OCI-LY7 (cell line): Measurements from ENCODE around the gene LRPPRC. TPM values are rescaled to one million over a fixed set of nuclear protein-coding genes. Genes with fewer than 3 reads are reported as not detected.

ENCODE experiments used
- BruUV-seq: library from RNA; stranded (reverse); fragments of 400-500 nt; replicated peaks from 2 replicates; lab custom pipeline; 2021; lab: Mats Ljungman, UMichigan
- CTCF ChIA-PET: fragments of 300-600 bp; sonication (Branson Sonifier 250); formaldehyde crosslinking; loops from one replicate; lab custom pipeline; 2022; ENCODE audit warnings: antibody characterized with exemption; ENCODE audit not compliant: unreplicated experiment; lab: Charles Lee
- POLR2A ChIA-PET: fragments of 300-600 bp; sonication (Branson Sonifier 250); formaldehyde crosslinking; loops from one replicate; lab custom pipeline; 2022; ENCODE audit warnings: antibody characterized with exemption; lab: Charles Lee
- DNase-seq: peaks from one replicate; pipeline ENCODE4 v3.0.0-alpha.2; 2015; ENCODE audit warnings: low spot score
- H2AFZ ChIP-seq: fragments of 200-600 bp; sonication (generic), shearing (Covaris generic); 2 replicates; pipeline ENCODE4 v1.6.1; 2014; ENCODE audit warnings: mild to moderate bottlenecking, antibody characterized with exemption, low read length, moderate library complexity
- H3K27ac ChIP-seq: fragments of 200-600 bp; sonication (generic); 2 replicates; pipeline ENCODE4 v1.5.1; 2014; ENCODE audit warnings: mixed run types, low read depth, mild to moderate bottlenecking, moderate library complexity, low read length, inconsistent platforms; ENCODE audit not compliant: poor library complexity, severe bottlenecking
- H3K36me3 ChIP-seq: fragments of 200-600 bp; sonication (generic); 2 replicates; pipeline ENCODE4 v1.6.1; 2014; ENCODE audit warnings: mild to moderate bottlenecking, antibody characterized with exemption, low read length, moderate library complexity, mixed read lengths; ENCODE audit not compliant: insufficient read depth
- H3K4me1 ChIP-seq: fragments of 200-600 bp; sonication (generic); 2 replicates; pipeline ENCODE4 v1.5.1; 2014; ENCODE audit warnings: mild to moderate bottlenecking, low read length; ENCODE audit not compliant: insufficient read depth, poor library complexity, severe bottlenecking
- H3K4me2 ChIP-seq: fragments of 200-600 bp; sonication (generic); 2 replicates; pipeline ENCODE4 v1.6.1; 2014; ENCODE audit warnings: mild to moderate bottlenecking, low read length
- H3K4me3 ChIP-seq: fragments of 200-600 bp; sonication (generic); 2 replicates; pipeline ENCODE4 v1.5.1; 2014; ENCODE audit warnings: mild to moderate bottlenecking, low read depth, low read length; ENCODE audit not compliant: poor library complexity, severe bottlenecking
- H3K79me2 ChIP-seq: fragments of 200-600 bp; sonication (generic); 2 replicates; pipeline ENCODE4 v1.6.1; 2016; ENCODE audit warnings: low read depth, mild to moderate bottlenecking, low read length, moderate library complexity, mixed read lengths; ENCODE audit not compliant: insufficient read depth
- H3K9me2 ChIP-seq: fragments of 200-600 bp; sonication (generic); 2 replicates; pipeline ENCODE4 v1.6.1; 2016; ENCODE audit warnings: mild to moderate bottlenecking, low read length, mixed read lengths; ENCODE audit not compliant: insufficient read depth
- H3K9me3 ChIP-seq: fragments of 200-600 bp; sonication (generic); 2 replicates; pipeline ENCODE4 v1.6.1; 2014; ENCODE audit warnings: mild to moderate bottlenecking, mixed run types, low read length, mixed read lengths
- H4K20me1 ChIP-seq: fragments of 200-600 bp; sonication (generic); 2 replicates; pipeline ENCODE4 v1.6.1; 2014; ENCODE audit warnings: mild to moderate bottlenecking, antibody characterized with exemption, low read length, moderate library complexity, mixed read lengths; ENCODE audit not compliant: insufficient read depth
- CTCF ChIP-seq: fragments of 200-600 bp; sonication (generic); conservative IDR thresholded peaks from 2 replicates; pipeline ENCODE4 v1.5.1; 2014; ENCODE audit warnings: mild to moderate bottlenecking, antibody characterized with exemption, low read length, moderate library complexity, mixed read lengths
- EZH2phosphoT487 ChIP-seq: fragments of 200-600 bp; sonication (generic); IDR thresholded peaks from 2 replicates; pipeline ENCODE4 v1.6.1; 2018; ENCODE audit warnings: low read depth, borderline replicate concordance, mild to moderate bottlenecking, mixed run types, antibody characterized with exemption, low read length, moderate library complexity, mixed read lengths
- intact Hi-C: fragments of 100-400 bp; cut with micrococcal nuclease; formaldehyde crosslinking; loops from one replicate; pipeline ENCODE4 v1.10.0; 2022; ENCODE audit not compliant: unreplicated experiment
- total RNA-seq, 2 experiments: library from RNA; depleted of rRNA in 1 of 2; stranded (reverse); fragments of >200 nt in 1 of 2; shearing (Covaris generic) in 1 of 2; gene quantifications; 2 replicates each; pipeline ENCODE4 v1.2.3, GENCODE V29; 2014 to 2022

The LRPPRC gene
- total RNA-seq, 2 experiments from 2014 or later, result 64.4 to 136 TPM

GRCh38 chr2:43931293-43931692 lies 64.5 kb downstream of the LRPPRC start:
- no TSS peak for BruUV-seq
- no peaks in the 10 kb centered on the region for H3K4me1 ChIP-seq
- no peaks in the 10 kb centered on the region for H4K20me1 ChIP-seq
- no peak overlapping the region for H2AFZ ChIP-seq
- ChIA-PET POLR2A (interaction anchor here (1.5 kb wide), 1 partner anchor 10 kb away, joined by 4 read pairs; no protein-coding TSS in a partner anchor), CTCF (no interaction called here)
- TF ChIP-seq EZH2phosphoT487 (no peak), CTCF (no peak)
- peaks cover 98% of the 10 kb centered on the region for H3K36me3 ChIP-seq
- no peak overlapping the region for H3K4me3 ChIP-seq
- H3K9me3 ChIP-seq, result no peaks in the 10 kb centered on the region
- DNase-seq, result no peak
- H3K79me2 ChIP-seq, result no peaks in the 10 kb centered on the region
- intact Hi-C loops, result no loop called here
- H3K4me2 ChIP-seq, result no peak overlapping the region
- H3K9me2 ChIP-seq, result no peaks in the 10 kb centered on the region
- no peak overlapping the region for H3K27ac ChIP-seq

GRCh38 chr2:43927442-43927841 lies 68.3 kb downstream of the LRPPRC start:
- Histone ChIP-seq H3K4me1 (no peaks in the 10 kb centered on the region), H3K4me2 (no peak overlapping the region), H3K9me2 (no peaks in the 10 kb centered on the region), H3K27ac (no peak overlapping the region), H2AFZ (no peak overlapping the region), H4K20me1 (no peaks in the 10 kb centered on the region), H3K9me3 (no peaks in the 10 kb centered on the region), H3K4me3 (no peak overlapping the region), H3K79me2 (no peaks in the 10 kb centered on the region), H3K36me3 (peaks cover 97% of the 10 kb centered on the region)
- no peak for DNase-seq
- CTCF ChIA-PET, result no interaction called here
- TF ChIP-seq CTCF (no peak), EZH2phosphoT487 (no peak)
- intact Hi-C loops, result no loop called here
- POLR2A ChIA-PET, result interaction anchor here (1.5 kb wide), 1 partner anchor 37 kb away, joined by 3 read pairs; no protein-coding TSS in a partner anchor
- no TSS peak for BruUV-seq

- Histone ChIP-seq H3K36me3 (peaks cover 97% of the 10 kb centered on the region), H3K79me2 (no peaks in the 10 kb centered on the region), H3K4me2 (no peak overlapping the region), H3K4me1 (no peaks in the 10 kb centered on the region), H2AFZ (no peak overlapping the region), H3K9me2 (no peaks in the 10 kb centered on the region), H3K4me3 (no peak overlapping the region), H3K9me3 (no peaks in the 10 kb centered on the region), H3K27ac (no peak overlapping the region), H4K20me1 (no peaks in the 10 kb centered on the region)
- CTCF ChIA-PET, result no interaction called here
- TF ChIP-seq EZH2phosphoT487 (no peak), CTCF (no peak)
- intact Hi-C loops, result no loop called here
- POLR2A ChIA-PET, result interaction anchor here (0.7 kb wide), 2 partner anchors 11 to 14 kb away, joined by 3 read pairs; no protein-coding TSS in a partner anchor
- no TSS peak for BruUV-seq
- DNase-seq, result no peak
Observed at GRCh38 chr2:43925431-43925830, 70.4 kb downstream of the LRPPRC start.
